ENCODE data around the gene MSANTD2. TPM values are rescaled to one million over a fixed set of nuclear protein-coding genes. Genes with fewer than 3 reads are reported as not detected.

Gene MSANTD2
- total RNA-seq, 3 donors from 2014 or later, result 7.2 to 13.6 (median 8.4) TPM

DNA sequence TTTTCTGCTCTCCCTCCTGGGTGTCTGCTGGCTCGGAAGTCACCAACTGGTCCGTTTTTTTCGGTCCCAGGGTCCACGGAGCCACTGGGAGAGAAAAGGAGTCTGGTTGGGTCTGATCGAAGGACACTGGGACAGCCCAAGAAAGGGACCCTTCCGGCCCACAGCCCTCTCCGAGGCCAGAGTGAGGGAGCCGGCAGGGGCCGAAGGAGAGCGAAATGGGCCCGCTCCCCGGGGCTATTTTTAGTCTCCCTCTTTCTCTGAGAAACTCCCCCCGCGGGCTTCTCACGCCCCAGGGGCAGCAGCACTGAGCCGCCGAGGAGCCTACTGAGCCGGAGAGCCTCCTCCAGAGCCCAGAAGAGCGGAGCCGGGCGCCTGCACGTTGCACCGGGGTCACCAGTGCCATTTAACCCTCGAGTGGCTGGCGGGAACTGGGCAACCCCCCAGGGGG is 40.0 kb downstream of the MSANTD2 start:
- Histone ChIP-seq H3K9me3 (no peaks in the 10 kb centered on the region), H3K36me3 (ENCODE audit: low read depth) (no peaks in the 10 kb centered on the region), H3K4me3 (no peak overlapping the region), H3K4me1 (ENCODE audit: low read depth) (peaks cover 35% of the 10 kb centered on the region)
- intact Hi-C loops (cut with DNase I, micrococcal nuclease), result loop anchor here in 1 of 2 donors (5.0 kb wide), 1 partner anchor 88 kb away; the partner anchor contains the start of genes SIAE and SPA17
- peak in 1 of 3 donors; percentile 61 for DNase-seq
- ATAC-seq, result no peak
- TF ChIP-seq, protein P1, sequence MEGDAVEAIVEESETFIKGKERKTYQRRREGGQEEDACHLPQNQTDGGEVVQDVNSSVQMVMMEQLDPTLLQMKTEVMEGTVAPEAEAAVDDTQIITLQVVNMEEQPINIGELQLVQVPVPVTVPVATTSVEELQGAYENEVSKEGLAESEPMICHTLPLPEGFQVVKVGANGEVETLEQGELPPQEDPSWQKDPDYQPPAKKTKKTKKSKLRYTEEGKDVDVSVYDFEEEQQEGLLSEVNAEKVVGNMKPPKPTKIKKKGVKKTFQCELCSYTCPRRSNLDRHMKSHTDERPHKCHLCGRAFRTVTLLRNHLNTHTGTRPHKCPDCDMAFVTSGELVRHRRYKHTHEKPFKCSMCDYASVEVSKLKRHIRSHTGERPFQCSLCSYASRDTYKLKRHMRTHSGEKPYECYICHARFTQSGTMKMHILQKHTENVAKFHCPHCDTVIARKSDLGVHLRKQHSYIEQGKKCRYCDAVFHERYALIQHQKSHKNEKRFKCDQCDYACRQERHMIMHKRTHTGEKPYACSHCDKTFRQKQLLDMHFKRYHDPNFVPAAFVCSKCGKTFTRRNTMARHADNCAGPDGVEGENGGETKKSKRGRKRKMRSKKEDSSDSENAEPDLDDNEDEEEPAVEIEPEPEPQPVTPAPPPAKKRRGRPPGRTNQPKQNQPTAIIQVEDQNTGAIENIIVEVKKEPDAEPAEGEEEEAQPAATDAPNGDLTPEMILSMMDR (IDR thresholded peaks at IDR 0.05), result no peak

DNA sequence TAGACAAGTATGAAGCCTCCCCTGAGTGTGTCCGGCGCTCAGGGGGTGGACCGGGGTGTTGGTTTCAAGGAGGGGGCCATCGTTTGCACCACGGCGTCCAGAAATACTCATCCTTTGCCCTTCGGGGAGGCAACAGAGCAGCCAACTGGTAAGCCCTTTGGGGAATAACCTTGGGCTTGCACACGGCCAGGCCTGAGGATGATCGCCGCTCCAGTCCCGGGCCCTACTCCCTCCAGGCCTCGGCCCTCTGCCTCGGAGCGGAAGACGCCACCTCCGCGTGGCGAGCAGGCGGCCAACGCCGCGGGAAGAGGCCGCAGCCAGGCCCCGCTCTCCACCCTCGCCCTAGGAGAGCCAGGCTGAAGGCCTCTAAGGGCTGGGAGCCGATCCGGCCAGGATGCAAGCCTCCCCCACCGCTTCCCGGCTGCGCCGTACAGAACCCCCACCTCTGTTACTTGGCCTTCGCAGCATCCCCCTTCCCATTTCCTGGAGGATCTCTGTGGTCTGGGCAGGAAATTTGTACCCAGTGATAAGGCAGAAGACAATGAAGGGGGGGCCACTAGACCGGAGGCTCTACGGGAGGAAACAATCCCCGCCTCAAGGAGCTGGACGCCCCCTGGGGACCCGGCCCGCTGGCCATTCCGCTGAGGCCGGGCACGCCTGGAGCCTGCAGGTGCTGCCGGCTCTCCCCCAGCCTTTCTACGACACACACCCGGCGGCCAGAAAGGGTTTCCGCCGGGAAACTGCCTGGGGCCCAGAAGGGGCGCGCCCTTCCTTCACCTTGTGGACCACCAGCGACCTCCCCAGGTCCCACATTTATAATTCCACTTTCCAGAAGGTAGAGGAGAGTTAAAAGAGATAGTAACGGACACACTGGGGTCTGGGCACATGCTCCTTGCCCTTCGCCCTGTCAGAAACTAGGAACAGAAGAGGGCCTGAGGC is 40.7 kb downstream of the MSANTD2 start:
- no peak overlapping the region for H3K4me3 ChIP-seq
- TF ChIP-seq, protein P1 (IDR thresholded peaks at IDR 0.05), result no peak
- ATAC-seq (no peak), DNase-seq (peak in 1 of 3 donors; percentile 54)
- no peaks in the 10 kb centered on the region for H3K9me3 ChIP-seq
- intact Hi-C loops (cut with DNase I, micrococcal nuclease), result loop anchor here in 1 of 2 donors (5.0 kb wide), 1 partner anchor 87 kb away; the partner anchor contains the start of genes SIAE and SPA17
- peaks cover 35% of the 10 kb centered on the region for H3K4me1 ChIP-seq (ENCODE audit: low read depth)
- H3K36me3 ChIP-seq (ENCODE audit: low read depth), result no peaks in the 10 kb centered on the region

DNA sequence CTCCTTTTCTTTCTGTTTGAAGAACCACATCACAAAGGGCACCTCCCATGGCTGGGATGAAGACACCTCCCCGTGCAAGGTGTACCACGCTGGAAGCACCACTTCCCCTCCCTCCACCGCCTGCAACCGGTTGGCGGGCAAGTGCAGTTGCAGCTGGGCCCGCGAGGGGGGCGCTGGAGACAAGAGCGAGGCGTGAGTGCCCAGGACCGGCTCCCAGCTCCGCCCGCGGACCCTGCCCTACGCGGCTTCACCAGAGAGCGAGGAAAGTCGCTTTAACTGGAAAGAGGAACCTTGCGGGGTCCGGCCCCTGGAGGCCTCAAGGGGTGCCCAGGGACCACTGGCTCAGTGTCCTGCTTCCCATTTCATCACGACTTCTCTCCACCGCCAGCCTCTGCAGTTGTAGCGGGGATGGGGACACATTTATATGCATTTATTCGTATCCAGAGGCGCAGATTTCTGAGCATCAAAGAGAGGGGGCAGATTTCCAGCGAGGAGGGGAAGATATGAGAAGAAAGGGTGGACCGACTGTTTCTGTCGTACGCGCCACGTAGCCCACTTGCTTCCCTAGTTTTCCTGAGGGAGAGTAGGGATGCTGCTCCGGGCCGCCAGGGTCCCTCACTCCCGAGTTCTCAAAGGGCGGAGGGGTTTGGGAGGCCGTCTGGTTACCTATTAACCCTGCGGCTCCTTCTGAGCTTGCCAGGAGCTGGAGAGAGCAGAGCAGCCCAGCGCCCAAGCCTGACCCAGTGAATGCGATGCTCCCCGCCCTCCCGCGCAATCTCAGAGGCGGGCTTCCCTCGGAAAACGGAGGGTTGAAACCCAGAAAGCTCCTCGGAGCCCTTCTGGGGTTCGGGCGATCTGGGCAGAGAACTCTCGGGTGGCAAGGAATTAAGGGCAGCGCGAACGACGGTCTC is 41.6 kb downstream of the MSANTD2 start:
- ATAC-seq (peak; percentile 87), DNase-seq (peak; percentile 91 to 95 (median 93))
- no peaks in the 10 kb centered on the region for H3K9me3 ChIP-seq
- intact Hi-C loops (cut with DNase I, micrococcal nuclease), result no loop called here
- TF ChIP-seq, protein P1 (IDR thresholded peaks at IDR 0.05), result peak; percentile 74
- H3K4me1 ChIP-seq (ENCODE audit: low read depth), result peaks cover 33% of the 10 kb centered on the region
- H3K4me3 ChIP-seq, result no peak overlapping the region
- no peaks in the 10 kb centered on the region for H3K36me3 ChIP-seq (ENCODE audit: low read depth)

DNA sequence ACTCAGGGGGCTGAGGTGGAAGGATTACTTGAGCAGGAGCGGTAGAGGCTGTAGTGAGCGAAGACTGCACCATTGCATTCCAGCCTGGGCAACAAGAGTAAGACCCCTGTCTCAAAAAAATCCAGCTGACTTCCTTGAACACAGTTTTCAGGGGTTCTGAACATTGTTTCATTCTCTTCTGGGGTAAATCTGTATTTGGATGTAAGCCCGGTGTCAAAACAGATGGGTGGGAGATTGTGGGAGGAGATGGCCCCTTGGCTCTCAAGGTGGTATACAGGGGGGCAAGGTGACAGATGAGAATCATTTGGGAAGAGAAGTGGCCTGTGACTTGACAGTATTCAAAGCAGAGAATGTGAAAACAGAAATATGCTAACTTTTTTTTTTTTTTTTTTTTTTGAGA is 42.9 kb downstream of the MSANTD2 start:
- H3K4me1 ChIP-seq (ENCODE audit: low read depth), result peaks cover 37% of the 10 kb centered on the region
- ATAC-seq (no peak), DNase-seq (no peak)
- TF ChIP-seq, protein P1 (IDR thresholded peaks at IDR 0.05), result no peak
- intact Hi-C loops (cut with DNase I, micrococcal nuclease), result no loop called here
- no peak overlapping the region for H3K4me3 ChIP-seq
- no peaks in the 10 kb centered on the region for H3K36me3 ChIP-seq (ENCODE audit: low read depth)
- H3K9me3 ChIP-seq, result no peaks in the 10 kb centered on the region

DNA sequence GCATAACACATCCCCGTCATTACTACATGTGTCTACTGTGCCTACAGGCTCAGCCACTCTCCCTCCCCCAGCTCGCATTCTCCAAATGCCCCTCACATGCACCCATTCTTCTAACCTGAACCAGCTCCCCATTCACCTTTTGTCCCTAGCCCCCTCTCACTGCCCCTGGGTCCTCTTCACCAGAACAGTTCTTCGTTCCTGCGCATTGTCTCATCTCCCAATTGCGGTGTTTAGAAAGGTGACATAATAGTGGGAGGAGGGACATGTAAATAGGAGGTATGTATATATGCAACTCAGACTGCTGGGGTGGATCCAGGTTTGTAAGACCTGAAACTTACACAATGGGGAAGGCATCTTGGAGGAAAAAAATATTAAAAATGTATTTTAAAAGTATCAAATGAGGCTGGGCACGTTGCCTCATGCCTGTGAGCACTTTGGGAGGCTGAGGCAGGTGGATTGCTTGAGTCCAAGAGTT is 43.4 kb downstream of the MSANTD2 start:
- no peak for DNase-seq
- H3K4me1 ChIP-seq (ENCODE audit: low read depth), result peaks cover 34% of the 10 kb centered on the region
- intact Hi-C loops (cut with DNase I, micrococcal nuclease), result no loop called here

More for the DNA sequence above, 43.4 kb downstream of the MSANTD2 start:
- H3K36me3 ChIP-seq (ENCODE audit: low read depth), result no peaks in the 10 kb centered on the region
- no peak for ATAC-seq
- H3K9me3 ChIP-seq, result no peaks in the 10 kb centered on the region
- no peak overlapping the region for H3K4me3 ChIP-seq
- TF ChIP-seq, protein P1 (IDR thresholded peaks at IDR 0.05), result no peak
